Hepatocyte (in vitro differentiated cells): ENCODE measurements around the gene YLPM1.

ENCODE experiments used
- EZH2 ChIP-seq: fragments of 200-600 bp; sonication (generic); IDR thresholded peaks from 2 replicates; pipeline ENCODE4 v1.6.1; 2016; ENCODE audit warnings: antibody characterized with exemption, mild to moderate bottlenecking, borderline replicate concordance
- TF ChIP-seq, protein P1 (sequence below): fragments of 200-600 bp; sonication (generic); IDR thresholded peaks from 2 replicates; pipeline ENCODE4 v1.5.1; 2016; ENCODE audit warnings: antibody characterized with exemption, mild to moderate bottlenecking; ENCODE audit not compliant: poor library complexity

DNA sequence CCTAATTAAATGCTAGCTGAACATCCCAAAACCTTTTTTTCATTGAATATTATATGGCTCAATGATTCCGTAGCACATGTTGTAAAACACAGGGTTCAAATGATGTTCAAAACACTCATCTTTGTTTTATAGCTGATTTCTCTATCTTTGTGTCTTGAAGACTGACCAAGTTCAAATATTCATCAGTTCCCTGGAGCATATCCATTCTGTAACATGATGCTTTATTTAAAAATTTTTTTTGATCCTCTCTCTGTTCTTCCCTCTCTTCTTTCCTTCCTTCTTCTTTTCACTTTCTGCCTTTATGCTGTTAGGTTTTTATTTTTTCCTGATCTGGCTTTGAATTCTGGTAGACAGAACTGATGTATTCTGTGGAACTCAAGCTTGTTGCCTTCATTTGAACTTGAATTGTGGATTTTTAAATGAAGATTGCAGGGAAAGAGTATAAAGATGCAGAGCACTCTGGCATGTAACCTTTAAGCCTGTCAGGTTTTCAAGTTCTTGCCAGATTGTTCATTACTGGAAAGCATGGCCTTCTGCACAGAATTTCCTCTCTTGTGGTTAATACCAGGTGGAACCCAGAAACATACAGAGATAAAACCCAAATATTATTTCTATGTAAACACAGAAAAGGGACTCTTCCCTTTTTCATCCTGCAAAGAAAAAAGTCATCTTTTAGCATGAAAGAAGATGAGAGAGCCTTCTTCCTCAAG lies 73.3 kb downstream of the YLPM1 start:
- TF ChIP-seq, protein P1, sequence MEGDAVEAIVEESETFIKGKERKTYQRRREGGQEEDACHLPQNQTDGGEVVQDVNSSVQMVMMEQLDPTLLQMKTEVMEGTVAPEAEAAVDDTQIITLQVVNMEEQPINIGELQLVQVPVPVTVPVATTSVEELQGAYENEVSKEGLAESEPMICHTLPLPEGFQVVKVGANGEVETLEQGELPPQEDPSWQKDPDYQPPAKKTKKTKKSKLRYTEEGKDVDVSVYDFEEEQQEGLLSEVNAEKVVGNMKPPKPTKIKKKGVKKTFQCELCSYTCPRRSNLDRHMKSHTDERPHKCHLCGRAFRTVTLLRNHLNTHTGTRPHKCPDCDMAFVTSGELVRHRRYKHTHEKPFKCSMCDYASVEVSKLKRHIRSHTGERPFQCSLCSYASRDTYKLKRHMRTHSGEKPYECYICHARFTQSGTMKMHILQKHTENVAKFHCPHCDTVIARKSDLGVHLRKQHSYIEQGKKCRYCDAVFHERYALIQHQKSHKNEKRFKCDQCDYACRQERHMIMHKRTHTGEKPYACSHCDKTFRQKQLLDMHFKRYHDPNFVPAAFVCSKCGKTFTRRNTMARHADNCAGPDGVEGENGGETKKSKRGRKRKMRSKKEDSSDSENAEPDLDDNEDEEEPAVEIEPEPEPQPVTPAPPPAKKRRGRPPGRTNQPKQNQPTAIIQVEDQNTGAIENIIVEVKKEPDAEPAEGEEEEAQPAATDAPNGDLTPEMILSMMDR, result no peak
- no peak for TF ChIP-seq EZH2
